ENCODE measurements around the gene IFNL1.

- TF ChIP-seq CTCF (conservative IDR thresholded peaks at IDR 0.05) (no peak), ZFX (IDR thresholded peaks at IDR 0.05) (no peak)
Measured at GRCh38 chr19:39333507-39333906, 37.3 kb downstream of the IFNL1 start.
